PC-3 (cell line): ENCODE results near the gene NDUFA9. TPM values are rescaled to one million over a fixed set of nuclear protein-coding genes. Genes with fewer than 3 reads are reported as not detected.

ENCODE experiments used
- ATAC-seq: fragments of 200-7000 bp; cut with Tn5 transposase; 2 replicates; pipeline ENCODE4 v1.9.1; 2020; ENCODE audit warnings: mild to moderate bottlenecking, moderate library complexity
- BruUV-seq: library from RNA; stranded (reverse); fragments of 400-500 nt; replicated peaks from 2 replicates; lab custom pipeline; 2021; lab: Mats Ljungman, UMichigan
- CTCF ChIA-PET: fragments of 300-600 bp; sonication (Branson Sonifier 250); formaldehyde crosslinking; loops from one replicate; lab custom pipeline; 2022; ENCODE audit warnings: antibody characterized with exemption; lab: Charles Lee
- POLR2A ChIA-PET: fragments of 300-600 bp; sonication (Branson Sonifier 250); formaldehyde crosslinking; loops from one replicate; lab custom pipeline; 2022; ENCODE audit warnings: antibody characterized with exemption; ENCODE audit not compliant: unreplicated experiment; lab: Charles Lee
- DNase-seq: peaks from one replicate; pipeline ENCODE4 v3.0.0-alpha.2; 2015
- H2AFZ ChIP-seq: fragments of 300-600 bp; sonication (generic); 2 replicates; pipeline ENCODE4 v1.6.0; 2016; ENCODE audit warnings: antibody characterized with exemption, low read length
- H3F3A ChIP-seq: fragments of 300-600 bp; sonication (generic); one replicate; pipeline ENCODE4 v1.6.0; 2017; ENCODE audit warnings: antibody characterized with exemption, low read length, control low read depth, mild to moderate bottlenecking; ENCODE audit not compliant: unreplicated experiment
- H3K27ac ChIP-seq: fragments of 300-600 bp; sonication (generic); 2 replicates; pipeline ENCODE4 v1.5.1; 2016; ENCODE audit warnings: mild to moderate bottlenecking, low read length
- H3K27me3 ChIP-seq: fragments of 300-600 bp; sonication (generic); 2 replicates; pipeline ENCODE4 v1.6.1; 2016; ENCODE audit warnings: low read length, mixed read lengths
- H3K36me3 ChIP-seq: fragments of 300-600 bp; sonication (generic); 2 replicates; pipeline ENCODE4 v1.6.1; 2016; ENCODE audit warnings: low read depth, mixed run types, low read length, mixed read lengths
- H3K4me1 ChIP-seq: fragments of 300-600 bp; sonication (generic); 2 replicates; pipeline ENCODE4 v1.5.1; 2016; ENCODE audit warnings: low read length; ENCODE audit not compliant: insufficient read depth
- H3K4me2 ChIP-seq: fragments of 300-600 bp; sonication (generic); 2 replicates; pipeline ENCODE4 v1.6.0; 2016; ENCODE audit warnings: low read length
- H3K4me3 ChIP-seq: fragments of 300-600 bp; sonication (generic); 2 replicates; pipeline ENCODE4 v1.5.1; 2016; ENCODE audit warnings: mild to moderate bottlenecking, low read length, mixed read lengths
- H3K79me2 ChIP-seq: fragments of 300-600 bp; sonication (generic); 2 replicates; pipeline ENCODE4 v1.6.1; 2017; ENCODE audit warnings: low read length, mixed read lengths
- H3K9ac ChIP-seq: fragments of 300-600 bp; sonication (generic); 2 replicates; pipeline ENCODE4 v1.6.0; 2016; ENCODE audit warnings: mild to moderate bottlenecking, low read length
- H3K9me2 ChIP-seq: fragments of 300-600 bp; sonication (generic); replicated peaks from 2 replicates; pipeline ENCODE4 v1.6.1; 2016; ENCODE audit warnings: mixed run types, low read length, mixed read lengths
- H3K9me3 ChIP-seq: fragments of 300-600 bp; sonication (generic); 2 replicates; pipeline ENCODE4 v1.6.1; 2016; ENCODE audit warnings: low read length, mixed read lengths
- H4K20me1 ChIP-seq: fragments of 300-600 bp; sonication (generic); 2 replicates; pipeline ENCODE4 v1.6.1; 2016; ENCODE audit warnings: low read length, mixed read lengths
- CTCF ChIP-seq: fragments of 300-600 bp; sonication (generic); conservative IDR thresholded peaks from 2 replicates; pipeline ENCODE4 v1.5.1; 2017; ENCODE audit warnings: antibody characterized with exemption, low read depth, mild to moderate bottlenecking, low read length
- EZH2 ChIP-seq: fragments of 300-600 bp; sonication (generic); IDR thresholded peaks from one replicate; pipeline ENCODE4 v1.6.1; 2017; ENCODE audit warnings: antibody characterized with exemption, mild to moderate bottlenecking, low read length; ENCODE audit not compliant: unreplicated experiment
- EZH2phosphoT487 ChIP-seq: fragments of 300-600 bp; sonication (generic); IDR thresholded peaks from 2 replicates; pipeline ENCODE4 v1.6.1; 2018; ENCODE audit warnings: mild to moderate bottlenecking, antibody characterized with exemption, low read length, borderline replicate concordance
- intact Hi-C: fragments of 100-400 bp; cut with micrococcal nuclease; formaldehyde crosslinking; loops from 2 replicates; pipeline ENCODE4 v1.9.0; 2023
- total RNA-seq: library from RNA; depleted of rRNA; stranded (reverse); fragments of >200 nt; gene quantifications from 2 replicates; pipeline ENCODE4 v1.2.3, GENCODE V29; 2014

Gene NDUFA9
- total RNA-seq, 1 experiment from 2014 or later = 71.5 TPM

GRCh38 chr12:4621511-4621910 lies 27.4 kb upstream of the NDUFA9 start:
- Histone ChIP-seq H3K4me3 (no peak overlapping the region), H3K4me1 (no peaks in the 10 kb centered on the region), H3K36me3 (no peaks in the 10 kb centered on the region), H3K79me2 (no peaks in the 10 kb centered on the region), H3K4me2 (no peak overlapping the region), H3K9ac (no peak overlapping the region), H4K20me1 (no peaks in the 10 kb centered on the region), H3K27me3 (no peaks in the 10 kb centered on the region), H3F3A (no peaks in the 10 kb centered on the region), H3K27ac (no peak overlapping the region), H2AFZ (no peak overlapping the region), H3K9me2 (no peaks in the 10 kb centered on the region), H3K9me3 (no peaks in the 10 kb centered on the region)
- ChIA-PET POLR2A (no interaction called here), CTCF (no interaction called here)
- TF ChIP-seq CTCF (no peak), EZH2phosphoT487 (no peak), EZH2 (no peak)
- no peak for ATAC-seq
- DNase-seq = no peak
- BruUV-seq = no TSS peak
- intact Hi-C loops = no loop called here

- Histone ChIP-seq H3K9me2 (no peaks in the 10 kb centered on the region), H4K20me1 (no peaks in the 10 kb centered on the region), H3K4me1 (no peaks in the 10 kb centered on the region), H3K27me3 (peaks cover 23% of the 10 kb centered on the region), H3K27ac (no peak overlapping the region), H3K4me2 (no peak overlapping the region), H3K4me3 (no peak overlapping the region), H3K9me3 (no peaks in the 10 kb centered on the region), H3K9ac (no peak overlapping the region), H2AFZ (no peak overlapping the region), H3K79me2 (no peaks in the 10 kb centered on the region), H3K36me3 (no peaks in the 10 kb centered on the region), H3F3A (no peaks in the 10 kb centered on the region)
- ChIA-PET CTCF (no interaction called here), POLR2A (no interaction called here)
- no TSS peak for BruUV-seq
- no peak for TF ChIP-seq CTCF
- no peak for TF ChIP-seq EZH2phosphoT487
- no peak for TF ChIP-seq EZH2
- DNase-seq (no peak), ATAC-seq (no peak)
- intact Hi-C loops = no loop called here
These were observed 22.4 kb upstream of the NDUFA9 start for GRCh38 chr12:4626543-4626942.

GRCh38 chr12:4628406-4628805 lies 20.5 kb upstream of the NDUFA9 start:
- BruUV-seq = no TSS peak
- TF ChIP-seq EZH2phosphoT487 (no peak), CTCF (no peak), EZH2 (no peak)
- no peaks in the 10 kb centered on the region for H3K79me2 ChIP-seq
- peaks cover 23% of the 10 kb centered on the region for H3K27me3 ChIP-seq
- no peaks in the 10 kb centered on the region for H3K36me3 ChIP-seq
- H3K4me1 ChIP-seq = no peaks in the 10 kb centered on the region
- no peak overlapping the region for H2AFZ ChIP-seq
- no peaks in the 10 kb centered on the region for H3K9me2 ChIP-seq
- no peak overlapping the region for H3K9ac ChIP-seq
- no peak for ATAC-seq
- H3K9me3 ChIP-seq = no peaks in the 10 kb centered on the region
- no peaks in the 10 kb centered on the region for H4K20me1 ChIP-seq
- ChIA-PET CTCF (no interaction called here), POLR2A (no interaction called here)
- no peak overlapping the region for H3K27ac ChIP-seq
- intact Hi-C loops = no loop called here
- no peak overlapping the region for H3K4me3 ChIP-seq
- DNase-seq = peak; percentile 3
- H3F3A ChIP-seq = no peaks in the 10 kb centered on the region
- H3K4me2 ChIP-seq = no peak overlapping the region
